NCI-H2107 treated with DMSO at 0.1 percent for 48 hours (cell line): ENCODE measurements around the gene DNAJC25.

Experiments
- DNase-seq: peaks from one replicate; lab custom pipeline; 2025; ENCODE audit not compliant: unreplicated experiment; lab: John Stamatoyannopoulos, UW

DNAJC25 gene

GRCh38 chr9:111627260-111627963 lies 3.7 kb upstream of the DNAJC25 start:
- no peak for DNase-seq

DNA sequence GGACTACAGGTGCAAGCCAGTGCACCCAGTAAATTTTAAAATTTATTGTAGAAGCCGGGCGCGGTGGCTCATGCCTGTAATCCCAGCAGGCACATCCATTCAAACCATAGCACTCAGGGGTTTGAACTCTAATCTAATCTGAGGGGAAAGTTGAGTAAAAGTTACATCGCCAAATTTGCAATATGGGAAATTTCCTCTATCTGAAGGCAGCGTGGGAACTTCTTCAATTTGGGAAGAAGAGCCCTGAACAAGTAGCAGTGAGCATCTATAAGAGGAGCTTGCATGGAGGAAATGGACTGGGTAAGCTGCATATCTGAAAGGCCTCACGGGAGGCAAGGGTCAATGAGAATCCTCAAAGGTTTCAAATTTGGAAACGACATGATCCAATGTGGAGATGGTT lies 2.7 kb upstream of the DNAJC25 start:
- DNase-seq, result no peak

DNA sequence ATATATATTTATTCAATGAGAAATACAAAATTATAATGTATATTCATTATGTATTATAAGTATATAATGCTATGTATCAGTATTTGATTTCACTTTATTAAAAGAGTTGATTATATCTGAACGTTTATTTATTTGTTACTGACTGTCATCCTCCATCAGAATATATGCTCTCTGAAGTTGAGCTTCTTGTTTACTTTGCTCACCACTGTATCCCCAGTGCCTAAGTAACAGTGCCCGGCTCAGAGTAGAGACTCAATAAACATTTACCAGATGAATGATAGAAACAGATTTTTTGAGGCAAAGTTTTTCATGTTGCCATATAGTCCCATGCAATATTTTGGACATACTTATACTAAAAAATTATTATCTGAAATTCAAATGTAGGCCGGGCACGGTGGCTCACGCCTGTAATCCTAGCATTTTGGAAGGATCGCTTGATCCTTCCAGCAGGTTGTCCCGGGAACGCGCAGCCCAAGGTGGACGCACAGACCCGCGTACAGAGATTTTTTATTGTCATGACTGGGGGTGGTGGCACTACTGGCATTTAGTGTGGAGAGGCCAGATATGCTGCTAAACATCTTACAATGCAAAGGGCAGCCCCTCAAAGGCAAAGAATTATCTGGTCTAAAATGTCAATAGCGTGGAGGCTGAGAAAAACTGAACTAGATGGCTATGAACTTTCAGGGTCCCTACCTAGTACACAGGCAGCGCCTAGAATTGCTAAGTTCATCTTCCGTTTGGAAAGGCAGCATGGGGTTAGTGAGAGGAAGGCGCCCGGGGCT lies 761 bp upstream of the DNAJC25 start:
- DNase-seq, result no peak

- no peak for DNase-seq
These were observed 245 bp upstream of the DNAJC25 start for GRCh38 chr9:111630964-111631213.

- DNase-seq, result no peak
These were observed 926 bp downstream of the DNAJC25 start for GRCh38 chr9:111632060-111632459.

DNA sequence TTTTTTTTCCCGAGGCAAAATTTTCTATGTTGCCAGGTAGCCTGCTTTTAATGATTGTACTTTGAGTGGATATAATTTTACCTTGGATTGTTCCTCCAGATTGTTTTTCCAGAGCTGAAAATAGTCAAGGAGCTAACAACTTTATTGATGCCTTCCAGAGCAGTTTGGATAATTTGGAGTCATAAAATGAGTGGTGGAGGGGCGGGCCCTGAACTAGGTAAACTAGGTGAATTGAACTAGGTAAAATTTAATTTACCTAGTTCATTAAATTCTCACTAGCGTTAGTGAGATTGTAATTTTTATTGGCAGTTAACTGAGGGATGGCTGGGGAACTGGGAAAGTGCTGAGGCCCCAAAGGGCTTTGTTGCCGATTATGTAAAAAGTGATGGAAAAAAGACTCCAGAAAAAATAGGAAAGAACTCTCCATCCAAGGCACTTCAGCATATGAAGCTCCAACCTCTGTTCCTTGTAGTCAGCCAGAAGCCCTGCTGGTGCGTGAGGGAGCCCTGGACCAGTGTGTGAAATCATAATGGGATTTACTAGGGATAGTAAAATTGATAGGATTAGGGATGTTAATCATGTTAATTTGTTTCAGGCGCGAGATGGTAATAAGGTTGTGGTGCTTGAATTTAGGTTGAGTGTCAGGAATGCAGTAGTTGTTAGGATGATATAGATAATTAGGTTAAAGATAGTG lies 1.7 kb downstream of the DNAJC25 start:
- DNase-seq, result no peak

- no peak for DNase-seq
These were observed 2.2 kb downstream of the DNAJC25 start for GRCh38 chr9:111633389-111633736.

DNA sequence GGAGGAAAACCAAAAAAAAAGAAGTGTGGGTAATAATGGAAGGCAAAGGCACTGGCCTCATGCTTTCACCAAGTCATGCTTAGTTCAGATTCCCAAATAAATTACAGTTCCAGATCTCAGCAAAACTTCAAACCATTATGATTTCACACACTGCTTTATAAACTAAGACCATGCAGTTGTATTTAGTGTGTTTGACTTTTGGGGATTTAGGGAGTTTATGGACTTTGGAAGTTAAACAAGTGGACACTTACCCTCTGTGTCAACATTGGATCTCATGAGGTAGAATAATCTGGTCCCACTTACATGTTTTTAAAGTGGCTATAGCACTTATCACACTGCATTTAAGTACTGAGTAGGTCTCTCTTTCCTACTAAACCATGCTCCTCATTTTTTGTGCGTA lies 3.7 kb downstream of the DNAJC25 start:
- DNase-seq, result no peak

- no peak for DNase-seq
These were observed 6.4 kb downstream of the DNAJC25 start for GRCh38 chr9:111637421-111637950.

GRCh38 chr9:111644195-111644772 lies 13.2 kb downstream of the DNAJC25 start:
- no peak for DNase-seq

DNA sequence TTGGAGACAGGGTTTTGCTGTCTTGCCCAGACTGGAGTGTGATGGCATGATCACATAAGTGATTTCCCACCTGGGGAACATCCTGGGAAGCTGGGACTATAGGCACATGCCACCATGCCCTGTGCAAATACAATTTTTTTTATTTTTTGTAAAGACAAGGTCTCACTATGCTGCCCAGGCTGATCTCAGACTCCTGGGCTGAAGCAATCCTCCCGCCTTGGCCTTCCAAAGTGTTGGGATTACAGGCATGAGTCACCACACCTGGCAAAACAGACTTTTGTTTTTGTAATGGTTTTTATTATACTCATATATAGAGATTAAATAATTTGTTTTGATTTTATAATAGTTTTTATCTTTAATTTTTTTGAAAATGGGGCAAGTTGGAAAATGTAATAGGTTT lies 14.7 kb downstream of the DNAJC25 start:
- no peak for DNase-seq

DNA sequence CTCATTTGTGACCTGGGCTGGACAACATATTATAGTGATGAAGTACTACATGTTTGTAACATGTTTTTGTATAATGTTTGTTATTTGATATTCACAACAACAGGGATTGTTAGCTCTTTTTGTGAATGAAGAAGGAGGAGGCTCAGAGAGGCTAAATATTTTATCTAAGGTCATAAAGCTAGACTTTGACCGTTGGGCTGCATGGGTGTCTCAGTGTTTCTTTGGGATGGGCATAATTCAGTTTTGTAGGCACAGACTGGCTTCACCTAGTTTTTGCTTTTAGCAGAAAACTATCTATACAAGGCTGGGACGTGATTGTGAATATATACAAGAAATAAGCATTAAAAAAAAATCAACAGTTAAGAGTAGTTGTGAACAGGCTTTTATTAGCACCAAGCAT lies 15.3 kb downstream of the DNAJC25 start:
- no peak for DNase-seq

DNA sequence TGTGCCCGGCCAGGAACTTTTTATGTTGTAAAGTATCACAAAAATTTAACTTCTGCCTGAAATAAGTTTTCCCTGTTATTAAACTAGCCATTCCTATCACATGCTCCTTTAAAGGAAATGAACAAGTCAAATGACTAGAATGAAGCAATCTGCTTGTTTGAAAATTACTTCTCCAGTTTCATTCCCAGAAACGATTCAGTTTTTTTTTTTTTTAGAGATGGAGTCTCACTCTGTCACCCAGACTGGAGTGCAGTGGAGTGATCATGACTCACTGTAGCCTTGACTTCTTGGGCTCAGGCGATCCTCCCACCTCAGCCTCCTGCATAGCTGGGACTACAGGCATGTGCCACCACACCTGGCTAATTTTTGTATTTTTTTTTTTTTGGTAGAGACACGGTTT lies 16.9 kb downstream of the DNAJC25 start:
- DNase-seq, result no peak

GRCh38 chr9:111649016-111649415 lies 17.9 kb downstream of the DNAJC25 start:
- no peak for DNase-seq

GRCh38 chr9:111657051-111657450 lies 25.9 kb downstream of the DNAJC25 start:
- no peak for DNase-seq

DNA sequence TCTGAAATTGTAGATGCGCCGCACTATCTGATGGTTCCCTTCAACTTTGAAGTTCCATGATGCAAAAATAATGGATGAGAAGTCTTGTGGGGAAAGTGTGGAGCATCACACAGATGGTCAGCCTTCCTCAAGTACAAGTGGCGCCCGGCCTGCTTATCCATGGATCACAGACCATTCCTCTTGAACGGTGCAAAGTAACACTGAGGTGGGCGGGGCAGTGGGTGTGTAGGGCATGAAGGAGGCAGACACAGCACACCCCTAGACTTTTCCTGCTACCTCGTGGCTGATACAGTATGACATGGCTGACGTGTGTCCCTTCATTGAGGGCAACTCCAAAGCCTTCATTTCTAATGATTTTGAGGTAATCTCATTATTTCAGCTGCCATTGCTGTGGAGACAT lies 27.8 kb downstream of the DNAJC25 start:
- no peak for DNase-seq

- DNase-seq, result no peak
These were observed 28.6 kb downstream of the DNAJC25 start for GRCh38 chr9:111659691-111660090.

DNA sequence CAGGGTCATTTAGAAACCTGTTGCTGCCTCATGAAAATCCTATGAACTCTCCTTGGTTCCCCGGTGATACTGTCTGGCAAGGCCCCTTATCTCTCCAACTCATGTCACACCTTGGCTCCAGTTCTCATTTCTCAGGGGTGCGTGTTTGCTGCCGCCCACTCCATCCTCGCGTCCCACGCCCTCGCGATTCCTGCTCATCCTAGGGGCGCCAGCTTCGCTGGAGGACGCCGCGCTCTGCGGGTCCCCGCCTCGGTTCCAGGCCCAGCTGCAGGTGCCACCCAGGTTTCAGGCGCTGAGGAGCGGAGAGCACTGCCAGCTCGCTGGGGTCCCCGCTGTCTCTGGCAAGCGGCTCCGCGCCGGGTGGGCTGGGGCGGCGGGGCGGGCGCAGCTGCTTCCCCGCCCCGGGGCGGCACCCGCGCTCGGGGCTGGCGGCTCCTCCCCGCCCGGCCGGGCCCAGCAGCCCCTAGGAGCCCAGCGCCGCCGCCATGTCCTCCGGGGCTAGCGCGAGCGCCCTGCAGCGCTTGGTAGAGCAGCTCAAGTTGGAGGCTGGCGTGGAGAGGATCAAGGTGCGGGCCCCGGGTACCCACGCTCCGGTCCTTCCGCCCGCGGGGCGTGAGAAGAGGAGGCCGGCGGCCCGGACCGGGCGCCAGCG lies 30.1 kb downstream of the DNAJC25 start, which contains the start of gene GNG10:
Gene GNG10, plus strand, starts transcription at position 456 of the 652 bp plus-strand sequence. Its CDS starts 30 bp downstream, at position 486.
- DNase-seq, result no peak

GRCh38 chr9:111661802-111662521 lies 30.8 kb downstream of the DNAJC25 start:
- no peak for DNase-seq

DNA sequence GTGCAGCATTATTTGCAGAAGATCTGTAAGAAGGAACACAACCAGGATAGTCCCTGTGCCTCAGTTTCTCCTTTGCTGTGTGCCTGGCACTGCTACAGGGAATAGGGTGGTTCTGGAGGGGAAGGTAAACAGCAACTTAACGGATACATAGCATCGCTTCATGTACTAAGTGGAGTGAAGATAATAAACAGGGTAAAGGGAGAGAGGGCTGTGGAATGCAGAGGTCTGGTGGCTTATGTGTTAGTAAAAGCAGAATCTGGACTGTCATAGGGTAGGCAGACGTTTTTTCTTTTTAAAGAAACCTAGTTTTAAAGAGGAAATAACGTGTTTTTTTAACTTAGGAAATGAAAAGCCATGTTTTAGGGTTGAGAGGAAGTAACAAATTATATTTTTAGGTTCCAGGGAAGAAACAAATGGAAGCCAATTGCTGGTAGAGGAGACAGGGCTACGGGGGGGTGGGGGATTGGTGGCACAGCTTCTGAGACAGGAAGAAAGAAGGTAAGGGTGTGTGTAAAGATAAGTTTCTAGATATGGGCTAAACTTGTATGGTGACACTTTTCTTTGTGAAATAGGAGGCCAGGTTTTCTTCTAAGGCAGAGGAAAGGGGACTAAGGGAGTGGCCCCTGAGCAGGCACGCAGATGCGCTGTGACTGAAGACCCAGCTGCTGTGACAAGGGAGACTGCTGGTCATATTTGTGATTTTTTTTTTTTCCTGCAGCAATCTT lies 31.6 kb downstream of the DNAJC25 start:
- no peak for DNase-seq
